ENCODE measurements around the gene RNF40.
"Not testable (repeated sequence)": the region's sequence is repeated elsewhere in the genome, so short reads cannot be mapped to it uniquely, and the experiment has no call there.

RNF40 gene

DNA sequence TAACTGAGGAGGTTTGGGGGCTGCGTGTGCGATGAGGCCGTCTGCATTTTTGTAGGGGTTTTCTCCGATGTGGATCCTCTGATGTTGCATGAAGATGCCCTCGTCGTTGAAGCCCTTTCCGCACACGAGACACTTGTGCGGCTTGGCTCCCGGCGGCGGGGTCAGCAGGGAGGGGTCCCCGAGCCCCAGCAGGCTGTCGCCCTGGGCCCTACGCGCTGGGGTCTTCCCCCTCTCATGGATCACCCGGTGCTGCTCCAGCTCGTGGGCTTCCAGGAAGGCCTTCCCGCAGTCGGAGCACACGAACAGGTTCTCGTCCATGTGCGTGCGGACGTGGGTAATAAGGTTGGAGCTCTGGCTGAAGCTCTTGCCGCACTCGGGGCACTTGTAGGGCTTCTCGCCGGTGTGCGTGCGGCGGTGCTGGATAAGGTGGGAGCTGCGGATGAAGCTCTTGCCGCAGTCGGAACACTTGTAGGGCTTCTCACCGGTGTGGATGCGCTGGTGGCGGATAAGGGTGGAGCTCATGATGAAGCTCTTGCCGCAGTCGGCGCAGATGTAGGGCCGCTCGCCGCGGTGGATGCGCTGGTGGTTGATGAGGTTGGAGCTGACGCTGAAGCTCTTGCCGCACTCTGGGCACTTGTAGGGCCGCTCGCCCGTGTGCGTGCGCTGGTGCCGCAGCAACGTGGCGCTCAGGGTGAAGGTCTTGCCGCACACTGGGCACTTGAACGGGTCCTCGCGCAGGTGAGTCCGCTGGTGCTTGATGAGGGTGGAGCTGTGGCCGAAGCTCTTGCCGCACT is 20.6 kb downstream of the RNF40 start:
- DNase-seq (ENCODE audit: low read depth in 2 of 2) = no peak

DNA sequence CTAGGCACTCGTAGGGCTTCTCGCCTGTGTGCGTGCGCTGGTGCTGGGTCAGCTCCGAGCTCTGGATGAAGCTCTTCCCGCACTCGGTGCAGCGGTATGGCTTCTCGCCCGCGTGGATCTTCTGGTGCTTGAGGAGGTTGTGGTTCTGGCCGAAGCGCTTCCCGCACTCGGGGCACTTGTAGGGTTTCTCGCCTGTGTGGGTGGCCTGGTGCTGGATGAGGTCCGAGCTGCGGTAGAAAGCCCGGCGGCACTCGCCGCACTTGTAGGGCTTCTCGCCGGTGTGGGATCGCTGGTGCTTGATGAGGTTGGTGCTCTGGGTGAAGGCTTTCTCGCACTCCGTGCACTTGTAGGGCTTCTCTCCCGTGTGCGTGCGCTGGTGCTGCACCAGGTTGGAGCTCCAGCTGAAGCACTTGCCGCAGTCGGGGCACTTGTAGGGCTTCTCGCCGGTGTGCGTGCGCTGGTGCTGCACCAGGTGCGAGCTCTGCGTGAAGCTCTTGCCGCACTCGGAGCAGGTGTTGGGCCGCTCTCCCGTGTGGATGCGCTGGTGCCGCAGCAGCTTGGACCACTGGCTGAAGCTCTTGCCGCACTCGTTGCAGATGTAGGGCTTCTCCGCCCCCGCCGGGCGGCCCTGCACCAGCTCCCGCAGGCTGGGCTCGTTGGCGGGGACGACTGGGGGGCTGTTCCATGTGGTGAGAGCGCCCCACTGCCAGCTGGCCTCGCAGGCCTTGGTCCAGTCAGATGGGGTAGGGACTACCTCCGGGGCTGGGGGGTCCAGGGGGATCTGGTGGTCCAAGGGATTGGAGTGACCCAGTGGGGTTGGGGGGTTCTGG is 21.4 kb downstream of the RNF40 start:
- no peak for DNase-seq (ENCODE audit: low read depth in 2 of 2)

- no peak for DNase-seq (ENCODE audit: low read depth in 2 of 2)
Measured at GRCh38 chr16:30784215-30784614, 22.1 kb downstream of the RNF40 start.

DNA sequence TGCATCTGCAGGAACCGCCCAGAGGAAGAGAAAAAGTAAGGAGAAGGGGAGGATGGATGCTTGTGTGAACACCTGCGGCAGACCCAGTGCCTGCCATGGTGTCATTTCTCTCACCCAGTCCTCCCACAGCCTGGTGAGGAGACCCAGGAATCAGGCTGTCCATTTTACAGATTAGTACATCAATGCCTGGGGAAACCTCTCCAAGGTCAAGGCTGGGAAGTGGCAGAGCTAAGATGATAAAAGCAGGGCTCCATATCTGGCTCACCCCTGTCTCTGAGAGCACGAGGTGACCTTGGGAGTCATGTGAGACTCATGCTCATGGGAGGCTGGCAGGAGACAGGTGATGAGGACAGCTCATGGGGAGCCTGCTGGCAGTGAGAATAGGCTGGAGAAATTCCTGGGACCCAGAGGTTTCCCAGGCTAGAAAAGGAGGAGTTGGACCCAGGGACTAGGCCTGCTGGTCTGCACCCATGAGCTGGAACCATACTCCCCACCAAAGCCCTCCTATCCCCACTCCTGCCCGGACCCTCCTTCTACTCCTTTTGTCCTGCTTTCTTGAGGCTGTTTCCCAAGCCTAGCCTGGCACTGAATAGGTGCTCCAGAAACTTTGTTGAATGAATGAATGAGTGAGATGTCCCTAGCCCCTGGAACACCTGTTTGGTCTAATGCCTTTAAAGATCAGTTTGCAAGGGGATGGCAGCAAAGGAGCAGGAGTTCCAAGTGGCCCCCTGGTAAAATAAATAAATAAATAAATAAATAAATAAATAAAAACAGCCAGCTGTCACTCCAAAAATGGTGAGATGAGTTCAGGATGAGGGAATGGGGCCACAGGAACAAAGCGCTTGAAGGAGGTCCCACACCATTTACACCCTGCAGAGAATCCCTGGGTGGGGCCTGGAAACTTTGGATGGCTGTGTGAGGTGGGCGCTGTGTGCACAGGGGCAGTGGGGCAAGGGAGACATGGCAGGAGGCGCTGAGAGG is 23.3 kb downstream of the RNF40 start:
- no peak for DNase-seq (ENCODE audit: low read depth in 2 of 2)

- no peak for DNase-seq (ENCODE audit: low read depth in 2 of 2)
Measured at GRCh38 chr16:30786115-30786935, 24.2 kb downstream of the RNF40 start.

DNA sequence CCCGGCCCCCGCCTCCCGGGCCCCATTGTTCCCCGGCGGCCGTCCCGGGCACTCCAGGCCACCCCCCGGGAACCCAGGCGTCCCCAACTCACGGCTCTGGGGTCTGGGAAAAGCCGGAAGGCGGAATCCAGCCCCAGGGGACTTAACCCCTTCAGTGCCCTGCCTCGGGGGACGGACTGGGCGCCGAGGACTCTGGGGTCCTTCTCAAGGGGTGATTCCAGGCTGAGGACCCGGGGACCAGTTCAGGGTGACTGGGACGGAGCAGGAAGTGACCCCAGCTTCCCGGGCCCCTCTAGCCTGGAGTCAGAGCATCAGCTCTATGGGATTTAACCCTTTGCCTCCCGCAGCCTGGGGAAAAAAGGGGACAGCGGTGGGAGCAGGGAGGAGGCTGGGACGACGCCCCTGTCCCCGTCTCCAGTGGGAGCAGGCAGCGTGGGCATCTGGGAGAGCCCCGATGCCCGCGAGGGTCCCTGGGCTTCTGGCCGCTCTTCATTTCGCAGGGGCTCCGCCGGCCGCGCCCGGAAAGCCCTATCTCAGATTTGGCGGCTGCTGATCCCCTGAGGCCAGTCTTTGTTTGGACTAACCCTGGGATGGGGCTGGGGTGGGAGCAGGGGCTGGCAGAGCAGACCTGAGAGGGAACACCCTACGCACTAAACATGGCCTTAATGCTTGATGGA is 25.0 kb downstream of the RNF40 start, which contains the start of gene ZNF629:
ZNF629 (minus strand) TSS at position 270 of the 677 bp plus-strand sequence. CDS start 2,723 bp downstream, outside the sequence.
- DNase-seq (ENCODE audit: low read depth in 2 of 2) = no peak

DNA sequence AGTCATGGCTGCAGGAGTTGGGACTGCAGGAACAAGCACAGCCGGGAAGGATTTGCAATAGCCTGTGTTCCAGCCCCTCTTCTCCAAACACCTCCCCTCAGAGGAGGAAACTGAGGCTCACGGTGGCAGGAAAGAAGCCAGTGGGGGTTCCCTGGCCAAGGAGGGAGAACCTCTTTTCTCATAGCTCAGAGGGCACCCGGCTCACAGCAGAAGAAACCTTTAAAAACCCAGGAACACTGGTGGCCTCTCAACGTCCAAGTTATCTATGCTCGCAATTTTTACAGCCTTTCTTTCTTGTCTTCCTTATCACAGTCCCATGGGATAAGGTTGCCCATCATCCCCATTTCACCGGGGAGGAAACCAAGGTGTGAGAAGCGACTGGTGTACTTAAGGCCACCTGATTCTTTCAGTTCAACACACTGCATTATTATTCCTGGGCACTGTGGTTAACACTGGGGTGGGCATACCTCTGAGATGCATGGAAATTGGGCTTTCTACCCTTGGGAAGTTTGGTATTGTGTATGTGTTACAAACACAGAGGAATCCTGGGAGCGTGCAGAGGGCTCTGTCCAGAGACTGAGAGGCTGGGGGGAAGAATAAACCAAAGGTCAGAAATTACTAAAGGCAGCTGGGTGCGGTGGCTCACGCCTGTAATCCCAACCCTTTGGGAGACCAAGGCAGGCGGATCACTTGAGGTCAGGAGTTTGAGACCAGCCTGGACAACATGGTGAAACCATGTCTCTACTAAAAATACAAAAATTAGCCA is 25.7 kb downstream of the RNF40 start:
- DNase-seq (ENCODE audit: low read depth in 2 of 2) = no peak

- no peak for DNase-seq (ENCODE audit: low read depth in 2 of 2)
Measured at GRCh38 chr16:30793508-30794069, 31.5 kb downstream of the RNF40 start.

GRCh38 chr16:30794634-30795033 is 32.5 kb downstream of the RNF40 start:
- DNase-seq (ENCODE audit: low read depth in 2 of 2) = no peak

DNA sequence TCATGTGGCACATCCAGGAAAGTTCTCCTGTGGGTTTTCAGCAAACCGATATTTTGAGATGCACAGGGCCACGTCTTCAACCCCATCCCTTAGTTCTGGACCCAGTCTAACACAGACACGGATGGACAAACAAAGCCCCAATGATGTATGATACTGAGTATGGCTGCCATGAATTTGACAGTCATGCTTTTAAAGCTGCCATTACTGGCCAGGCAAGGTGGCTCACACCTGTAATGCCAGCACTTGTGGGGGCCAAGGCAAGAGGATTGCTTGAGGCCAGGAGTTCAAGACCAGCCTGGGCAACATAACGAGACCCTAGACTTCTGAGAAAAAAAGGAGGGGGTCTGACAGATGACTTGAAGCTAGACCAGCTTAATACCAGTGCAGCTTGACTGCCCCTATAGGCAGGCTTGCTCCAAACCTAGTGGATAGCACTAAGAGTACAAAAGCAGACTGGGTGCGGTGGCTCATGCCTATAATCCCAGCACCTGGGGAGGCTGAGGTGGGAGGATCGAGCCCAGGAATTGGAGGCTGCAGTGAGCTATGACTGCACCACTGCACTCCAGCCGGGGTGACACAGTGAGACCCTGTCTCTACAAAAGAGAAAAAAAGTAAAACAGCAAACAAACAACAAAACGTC is 35.7 kb downstream of the RNF40 start:
- DNase-seq (ENCODE audit: low read depth in 2 of 2) = no peak

GRCh38 chr16:30802936-30803335 is 40.8 kb downstream of the RNF40 start:
- DNase-seq (ENCODE audit: low read depth in 2 of 2) = no peak

GRCh38 chr16:30805056-30805369 is 42.9 kb downstream of the RNF40 start:
- DNase-seq (ENCODE audit: low read depth in 2 of 2) = no peak

- no peak for DNase-seq (ENCODE audit: low read depth in 2 of 2)
Measured at GRCh38 chr16:30805370-30806169, 43.4 kb downstream of the RNF40 start.

- DNase-seq (ENCODE audit: low read depth in 2 of 2) = no peak
Measured at GRCh38 chr16:30808146-30808545, 46.0 kb downstream of the RNF40 start.

DNA sequence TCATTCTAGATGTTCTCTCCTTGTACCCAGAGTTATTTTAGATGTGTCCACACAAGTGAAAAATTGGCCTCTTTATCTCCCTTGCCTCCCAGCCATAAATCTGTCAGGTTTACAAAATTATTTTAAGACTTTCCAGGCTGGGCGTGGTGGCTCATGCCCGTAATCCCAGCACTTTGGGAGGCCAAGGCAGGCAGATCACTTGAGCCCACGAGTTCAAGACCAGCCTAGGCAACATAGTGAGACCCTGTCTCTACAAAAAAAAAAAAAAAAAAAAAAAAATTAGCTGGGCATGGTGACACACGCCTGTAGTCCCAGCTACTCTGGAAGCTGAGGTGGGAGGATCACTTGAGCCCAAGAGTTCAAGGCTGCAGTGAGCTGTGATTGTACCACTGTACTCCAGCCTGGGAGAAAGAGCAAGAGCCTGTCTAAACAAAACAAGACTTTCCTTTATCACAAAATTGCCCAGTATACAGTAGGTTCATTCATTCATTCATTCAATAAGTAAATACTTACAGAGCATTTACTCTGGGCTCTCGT is 46.8 kb downstream of the RNF40 start:
- DNase-seq (ENCODE audit: low read depth in 2 of 2) = not testable (repeated sequence)

- not testable (repeated sequence) for DNase-seq (ENCODE audit: low read depth in 2 of 2)
Measured at GRCh38 chr16:30809675-30810074, 47.6 kb downstream of the RNF40 start.

GRCh38 chr16:30813821-30814189 is 51.7 kb downstream of the RNF40 start:
- DNase-seq (ENCODE audit: low read depth in 2 of 2) = no peak

DNA sequence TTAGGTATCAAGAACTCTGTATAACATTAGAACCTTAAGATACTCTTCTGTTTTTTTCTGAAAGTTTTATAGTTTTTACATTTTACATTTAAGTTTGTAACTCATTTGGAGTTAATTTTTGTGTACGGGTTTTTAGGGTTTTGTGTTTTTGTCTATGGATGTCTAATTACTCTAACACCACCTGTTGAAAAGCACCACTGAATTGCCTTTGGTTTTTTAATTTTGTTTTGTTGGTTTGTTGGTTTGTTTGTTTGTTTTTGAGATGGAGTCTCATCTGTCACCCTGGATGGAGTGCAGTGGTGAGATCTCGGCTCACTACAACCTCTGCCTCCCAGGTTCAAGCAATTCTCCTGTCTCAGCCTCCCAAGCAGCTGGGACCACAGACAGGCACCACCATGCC is 54.6 kb downstream of the RNF40 start:
- DNase-seq (ENCODE audit: low read depth in 2 of 2) = no peak

Measured in stimulated activated CD8-positive, alpha-beta memory T cell treated with anti-CD3 and anti-CD28 coated beads, Interleukin-15, amount 100 ng/mL, for 48 hours (primary cell).